RWPE1 (cell line): ENCODE data around the gene DENND5A.
"Not testable (repeated sequence)": the region's sequence is repeated elsewhere in the genome, so short reads cannot be mapped to it uniquely, and the experiment has no call there.

ENCODE experiments used
- CTCF ChIA-PET: fragments of 350-600 bp; sonication (Branson Sonifier 250); formaldehyde crosslinking; extraction: SDS; loops from one replicate; lab custom pipeline; 2021; lab: Yijun Ruan, JAX
- POLR2A ChIA-PET: fragments of 400-600 bp; formaldehyde crosslinking; extraction: SDS; loops from one replicate; lab custom pipeline; 2020; ENCODE audit warnings: antibody characterized with exemption; ENCODE audit not compliant: low non-redundant PET; lab: Yijun Ruan, JAX
- DNase-seq: peaks from one replicate; pipeline ENCODE4 v3.0.0; 2012; ENCODE audit warnings: low spot score
- H3K27ac ChIP-seq: fragments of 450-650 bp; 2 replicates; pipeline ENCODE4 v1.5.1; 2017
- TF ChIP-seq, protein P1 (sequence below): fragments of 450-650 bp; conservative IDR thresholded peaks from 2 replicates; pipeline ENCODE4 v1.5.1; 2017; ENCODE audit warnings: low read depth, mild to moderate bottlenecking

The DENND5A gene

GRCh38 chr11:9193316-9193715, 71.8 kb downstream of the DENND5A start:
- CTCF ChIA-PET, result interaction anchor here (0.6 to 0.7 kb wide), 3 partner anchors 9 to 120 kb away, joined by 3 read pairs; no protein-coding TSS in a partner anchor
- DNase-seq, result no peak
- TF ChIP-seq, protein P1, sequence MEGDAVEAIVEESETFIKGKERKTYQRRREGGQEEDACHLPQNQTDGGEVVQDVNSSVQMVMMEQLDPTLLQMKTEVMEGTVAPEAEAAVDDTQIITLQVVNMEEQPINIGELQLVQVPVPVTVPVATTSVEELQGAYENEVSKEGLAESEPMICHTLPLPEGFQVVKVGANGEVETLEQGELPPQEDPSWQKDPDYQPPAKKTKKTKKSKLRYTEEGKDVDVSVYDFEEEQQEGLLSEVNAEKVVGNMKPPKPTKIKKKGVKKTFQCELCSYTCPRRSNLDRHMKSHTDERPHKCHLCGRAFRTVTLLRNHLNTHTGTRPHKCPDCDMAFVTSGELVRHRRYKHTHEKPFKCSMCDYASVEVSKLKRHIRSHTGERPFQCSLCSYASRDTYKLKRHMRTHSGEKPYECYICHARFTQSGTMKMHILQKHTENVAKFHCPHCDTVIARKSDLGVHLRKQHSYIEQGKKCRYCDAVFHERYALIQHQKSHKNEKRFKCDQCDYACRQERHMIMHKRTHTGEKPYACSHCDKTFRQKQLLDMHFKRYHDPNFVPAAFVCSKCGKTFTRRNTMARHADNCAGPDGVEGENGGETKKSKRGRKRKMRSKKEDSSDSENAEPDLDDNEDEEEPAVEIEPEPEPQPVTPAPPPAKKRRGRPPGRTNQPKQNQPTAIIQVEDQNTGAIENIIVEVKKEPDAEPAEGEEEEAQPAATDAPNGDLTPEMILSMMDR, result no peak
- POLR2A ChIA-PET, result no interaction called here
- no peak overlapping the region for H3K27ac ChIP-seq

DNA sequence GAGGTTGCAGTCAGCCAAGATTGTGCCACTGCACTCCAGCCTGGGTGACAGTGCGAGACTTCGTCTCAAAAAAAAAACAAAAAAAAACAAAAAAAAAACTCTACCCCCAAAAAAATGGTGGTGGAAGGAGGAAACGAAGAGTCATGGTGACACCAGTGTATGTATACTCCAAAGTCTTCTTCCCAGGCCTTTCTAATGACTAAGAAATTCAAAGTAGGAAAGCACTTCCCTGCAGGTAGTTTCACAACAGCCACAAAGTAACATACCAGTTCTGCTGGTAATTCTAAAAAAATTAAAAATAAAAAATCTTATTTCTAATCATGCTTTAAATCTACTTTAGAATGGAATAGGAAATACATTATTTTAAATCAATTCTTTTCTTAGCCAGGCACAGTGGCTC, 72.6 kb downstream of the DENND5A start:
- TF ChIP-seq, protein P1, result no peak
- CTCF ChIA-PET, result no interaction called here
- POLR2A ChIA-PET, result interaction anchor here (0.7 kb wide), 1 partner anchor 79 kb away, joined by 4 read pairs; no protein-coding TSS in a partner anchor
- H3K27ac ChIP-seq, result no peak overlapping the region
- no peak for DNase-seq

GRCh38 chr11:9190326-9191016, 74.7 kb downstream of the DENND5A start:
- POLR2A ChIA-PET, DNase-seq, H3K27ac ChIP-seq, CTCF ChIA-PET: not testable (repeated sequence)

DNA sequence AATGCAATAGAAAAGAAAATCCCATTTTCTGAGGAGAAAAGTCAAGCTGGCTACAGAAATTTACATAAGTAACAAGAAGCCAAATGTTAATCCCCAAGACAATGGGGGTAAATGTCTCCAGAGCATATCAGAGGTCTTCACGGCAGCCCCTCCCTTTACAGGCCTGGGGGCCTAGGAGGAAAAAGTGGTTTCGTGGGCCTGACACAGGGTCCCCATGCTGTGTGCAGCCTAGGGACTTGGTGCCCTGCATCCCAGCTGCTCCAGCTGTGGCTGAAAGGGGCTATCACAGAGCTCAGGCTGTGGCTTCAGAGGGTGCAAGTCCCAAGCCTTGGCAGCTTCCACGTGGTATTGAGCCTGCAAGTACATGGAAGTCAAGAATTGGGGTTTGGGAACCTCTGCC, 76.3 kb downstream of the DENND5A start:
- H3K27ac ChIP-seq, CTCF ChIA-PET, DNase-seq, POLR2A ChIA-PET: not testable (repeated sequence)

- CTCF ChIA-PET, result no interaction called here
- TF ChIP-seq, protein P1, result no peak
- DNase-seq, result no peak
- POLR2A ChIA-PET, result interaction anchor here (0.6 kb wide), 1 partner anchor 8 kb away, joined by 4 read pairs; no protein-coding TSS in a partner anchor
- no peak overlapping the region for H3K27ac ChIP-seq
Observed at GRCh38 chr11:9187616-9188015, 77.5 kb downstream of the DENND5A start.

- TF ChIP-seq, protein P1, result no peak
- no peak overlapping the region for H3K27ac ChIP-seq
- POLR2A ChIA-PET, result no interaction called here
- CTCF ChIA-PET, result interaction anchor here (0.6 kb wide), 2 partner anchors 9 to 201 kb away, joined by 3 read pairs; no protein-coding TSS in a partner anchor
- DNase-seq, result no peak
Observed at GRCh38 chr11:9184516-9184915, 80.6 kb downstream of the DENND5A start.

- no peak overlapping the region for H3K27ac ChIP-seq
- TF ChIP-seq, protein P1, result no peak
- no peak for DNase-seq
- POLR2A ChIA-PET, result no interaction called here
- CTCF ChIA-PET, result interaction anchor here (0.5 to 0.6 kb wide), 2 partner anchors 21 to 24 kb away, joined by 3 to 4 read pairs; no protein-coding TSS in a partner anchor
Observed at GRCh38 chr11:9182180-9182871, 82.8 kb downstream of the DENND5A start.
